HG02798 (cell line): ENCODE data around the gene KCNN4.

Source experiments
- ATAC-seq: cut with Tn5 transposase; IDR thresholded peaks from one replicate; pipeline ENCODE4 v1.9.1; 2021; ENCODE audit warnings: mild to moderate bottlenecking; ENCODE audit not compliant: unreplicated experiment, poor library complexity

KCNN4 gene

DNA sequence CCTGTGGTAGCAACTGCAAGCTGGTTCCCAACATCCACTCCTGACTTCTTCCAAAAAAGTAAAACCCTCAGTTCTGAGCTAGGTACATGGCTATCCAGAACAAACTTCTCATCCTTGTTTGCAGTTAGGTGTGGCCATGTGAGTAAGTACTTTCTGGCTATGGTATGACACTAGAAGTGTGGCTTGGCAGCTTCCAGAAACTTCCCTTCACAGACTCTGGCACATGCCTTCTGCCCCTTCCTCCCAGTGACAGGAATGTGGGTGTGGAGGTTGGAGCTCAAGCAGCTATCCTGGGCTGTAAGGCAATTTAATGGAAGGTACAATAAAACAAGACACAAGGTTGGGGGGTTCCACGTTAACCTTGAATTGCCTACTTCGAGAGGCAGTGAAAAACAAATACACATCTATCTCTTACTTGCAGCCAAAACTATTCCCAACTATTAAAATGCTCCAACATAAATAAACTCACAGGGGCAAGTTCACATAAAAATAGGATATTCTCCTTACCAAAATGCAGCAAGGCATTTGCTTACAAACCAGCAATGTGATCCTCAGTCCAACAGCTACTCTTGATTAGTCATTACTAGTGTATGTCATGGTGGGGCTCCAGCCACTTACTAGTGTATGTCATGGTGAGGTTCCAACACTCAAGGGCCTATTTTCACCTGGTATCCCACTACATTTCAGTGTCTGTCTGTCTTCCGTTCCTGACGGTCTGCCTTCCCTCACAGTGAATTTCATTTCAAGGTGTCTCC lies 29.1 kb downstream of the KCNN4 start:
- ATAC-seq, result no peak

DNA sequence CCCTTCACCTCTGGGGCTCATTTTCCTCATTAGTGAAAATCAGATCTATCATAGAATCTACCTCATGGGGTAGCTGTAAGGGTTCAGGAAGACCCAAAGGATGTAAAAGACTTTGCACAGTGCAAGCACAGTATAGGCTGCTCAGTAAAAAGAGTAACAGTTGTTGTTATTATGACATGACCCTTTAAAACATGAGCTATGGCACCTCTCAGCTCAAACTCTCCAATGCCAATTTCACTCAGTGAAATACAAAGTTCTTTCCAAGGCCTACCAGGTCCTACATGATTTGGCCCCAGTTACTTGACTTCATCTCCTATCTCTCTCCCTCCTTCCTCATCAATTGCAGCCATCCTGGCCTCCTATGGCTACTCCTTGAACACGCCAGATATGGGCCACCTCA lies 30.9 kb downstream of the KCNN4 start:
- no peak for ATAC-seq

DNA sequence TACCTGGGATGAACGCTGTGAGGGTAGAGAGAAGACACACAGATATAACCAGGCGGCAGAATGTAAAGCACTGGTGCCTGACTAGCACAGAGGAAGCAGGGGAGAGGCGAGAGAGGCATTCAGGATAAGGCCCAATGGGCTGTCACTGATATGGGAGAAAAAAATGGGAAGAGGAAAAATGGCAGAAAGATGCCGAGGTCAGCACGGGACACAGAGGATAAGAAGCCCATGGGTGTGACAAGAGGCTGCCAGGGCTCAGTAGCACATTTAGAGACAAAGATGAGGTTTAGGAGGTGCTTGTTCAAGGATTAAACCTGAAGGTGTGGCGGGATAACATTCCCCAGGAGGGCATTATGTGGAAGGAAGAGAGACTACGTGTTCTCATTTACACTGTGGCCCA lies 31.6 kb downstream of the KCNN4 start:
- no peak for ATAC-seq

DNA sequence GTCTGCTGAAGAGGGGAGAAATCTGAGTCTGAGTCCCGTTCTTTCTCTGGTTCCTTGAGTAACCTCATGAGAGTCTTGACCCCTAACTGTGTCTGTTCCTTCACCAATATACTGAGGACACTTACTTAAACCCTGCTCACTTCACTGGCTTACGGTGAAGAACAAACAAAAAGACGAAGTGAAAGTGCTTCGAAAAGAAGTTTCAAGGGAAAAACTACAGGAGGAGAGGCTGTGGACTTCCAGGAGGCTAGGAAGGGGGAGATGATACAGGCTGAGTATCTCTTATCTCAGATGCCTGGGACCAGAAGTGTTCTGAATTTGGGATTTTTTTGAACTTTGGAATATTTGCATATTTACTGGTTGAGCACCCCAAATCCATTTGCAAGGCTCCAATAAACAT lies 32.1 kb downstream of the KCNN4 start:
- ATAC-seq, result no peak

DNA sequence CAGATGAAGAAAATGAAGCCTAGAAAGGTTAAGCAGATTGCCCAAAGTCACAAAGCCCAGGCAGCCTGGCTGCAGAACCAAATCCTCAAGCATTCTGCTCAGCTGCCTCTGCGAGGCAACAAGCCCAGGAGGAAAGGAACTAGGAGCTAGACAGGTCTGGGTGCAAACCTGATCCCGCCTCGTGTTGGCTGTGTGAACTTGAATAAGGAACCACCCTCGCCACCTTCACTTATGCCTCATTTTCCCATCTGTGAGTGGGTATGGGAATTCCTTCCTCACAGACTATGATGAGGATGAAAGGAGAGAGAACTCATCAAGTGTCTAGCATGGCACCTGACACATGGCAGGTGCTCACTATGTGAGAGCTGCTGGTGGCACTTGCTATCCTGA lies 32.6 kb downstream of the KCNN4 start:
- no peak for ATAC-seq

DNA sequence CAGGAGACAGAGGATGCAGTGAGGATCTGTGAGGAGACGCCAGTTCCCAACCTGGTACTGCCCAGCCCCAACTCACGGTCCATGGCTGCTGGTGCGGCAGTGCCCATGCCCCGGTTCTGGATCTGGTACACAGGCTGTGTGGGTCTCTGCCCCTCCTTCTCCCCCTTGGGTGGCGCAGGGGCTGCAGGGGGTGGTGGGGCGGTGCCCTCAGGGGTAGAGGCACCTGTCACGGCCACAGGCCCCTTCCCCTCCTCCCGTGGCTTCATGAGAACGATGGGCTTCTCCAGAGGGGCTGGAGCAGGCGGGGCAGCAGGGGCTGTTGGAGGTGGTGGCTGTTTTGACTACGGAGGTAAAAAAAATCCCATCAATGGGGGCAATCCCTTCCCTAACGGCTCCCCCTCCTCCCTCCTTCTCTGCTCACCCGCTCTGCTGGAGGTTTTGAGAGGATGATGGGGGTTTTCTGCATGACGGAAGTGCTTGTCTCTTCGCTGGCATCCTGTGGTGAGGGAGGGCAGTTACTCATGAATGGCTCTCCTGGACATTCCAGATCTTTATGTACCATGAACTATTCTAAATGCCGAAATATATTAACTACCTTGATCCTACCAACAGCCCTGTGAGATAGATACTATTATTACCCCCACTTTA lies 33.1 kb downstream of the KCNN4 start:
- no peak for ATAC-seq

DNA sequence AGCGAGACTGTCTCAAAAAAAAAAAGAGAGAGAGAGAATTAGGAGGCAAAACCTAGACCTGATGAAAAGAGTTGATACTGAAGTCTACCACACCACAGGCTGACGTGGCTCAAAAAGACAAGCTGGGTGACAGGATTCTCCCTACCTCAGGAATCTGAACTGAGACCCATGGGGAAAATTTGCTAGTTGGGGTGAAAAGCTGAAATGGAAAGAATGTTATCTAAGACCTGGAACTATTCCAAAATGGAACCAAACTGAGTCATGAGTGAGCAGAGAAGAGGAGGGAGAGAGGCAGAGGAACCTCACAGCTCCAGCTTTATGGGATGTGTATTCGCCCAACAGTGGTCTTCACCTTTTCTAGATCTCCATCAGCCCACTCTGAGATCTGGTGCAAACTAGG lies 37.7 kb downstream of the KCNN4 start:
- no peak for ATAC-seq

DNA sequence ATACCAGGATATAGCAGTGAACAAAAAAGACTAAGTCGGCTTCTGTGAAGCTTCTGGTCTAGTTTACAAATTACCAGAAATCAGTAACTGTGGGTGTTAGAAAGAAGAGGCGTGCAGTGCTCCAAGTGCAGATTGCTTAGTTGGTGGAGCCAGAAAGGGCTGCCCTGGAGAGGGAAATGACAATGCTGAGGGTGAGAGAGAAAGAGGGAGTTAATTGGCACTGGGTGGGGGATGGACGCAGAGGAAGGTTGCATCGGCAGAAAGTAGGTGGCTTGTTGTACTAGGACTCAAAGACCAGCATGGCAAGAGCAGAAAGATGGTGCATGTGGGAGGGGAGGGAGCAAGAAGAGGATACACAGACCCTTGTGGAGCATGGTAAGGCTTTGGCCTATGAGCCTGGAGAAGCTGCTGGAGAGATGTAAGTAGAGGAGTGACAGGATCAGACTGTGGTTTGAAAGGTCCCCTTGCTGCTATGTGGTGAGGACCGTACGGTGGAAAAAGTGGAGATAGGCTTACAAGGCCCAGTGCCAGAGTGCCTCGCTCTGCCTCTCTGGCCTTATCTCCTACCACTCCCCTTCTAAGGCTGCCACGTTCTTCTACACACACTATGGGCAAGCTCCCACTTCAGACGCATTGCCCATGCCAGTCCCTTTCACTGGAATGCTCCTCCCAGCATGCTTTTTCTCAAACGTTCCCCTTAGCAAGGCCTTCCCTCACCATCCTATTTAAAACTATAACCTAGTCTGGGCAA lies 39.5 kb downstream of the KCNN4 start:
- ATAC-seq, result no peak

DNA sequence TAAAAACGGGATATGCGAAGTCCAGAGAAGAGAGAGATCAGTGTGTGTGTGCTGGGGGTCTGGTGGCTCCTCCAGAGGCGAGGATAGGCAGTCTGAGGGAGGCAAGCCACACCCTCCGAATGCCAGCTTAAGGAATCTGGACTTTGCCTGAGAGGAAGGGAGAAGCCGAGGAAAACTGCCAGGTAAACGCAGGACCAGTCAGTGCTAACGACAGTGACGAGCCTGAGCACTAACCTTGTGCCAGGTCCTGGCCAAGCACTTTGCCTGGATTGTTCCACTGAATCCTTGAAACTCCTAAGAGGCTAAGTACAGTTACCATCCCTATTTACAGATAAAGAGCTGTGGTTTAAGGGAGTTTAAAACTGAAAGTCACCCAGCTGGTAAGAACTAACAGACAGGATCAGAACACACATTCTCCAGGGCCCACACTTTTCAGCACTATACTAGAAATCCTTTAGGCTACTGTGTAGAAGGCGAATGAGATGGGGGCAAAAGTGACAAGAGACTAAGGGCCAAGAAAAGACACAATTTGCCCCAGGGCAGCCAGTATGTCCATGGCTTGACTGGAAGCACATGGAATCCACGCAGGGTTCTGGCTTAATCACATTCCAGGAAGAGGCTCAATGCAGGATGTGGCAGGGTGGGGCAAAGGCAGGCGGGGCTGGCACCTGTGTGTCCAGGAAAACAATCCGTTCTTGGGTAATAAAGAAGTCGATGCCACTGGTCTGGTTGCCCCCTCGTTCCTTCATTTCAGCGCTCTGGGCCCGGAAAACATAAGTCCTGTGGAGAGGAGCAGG lies 41.1 kb downstream of the KCNN4 start:
- no peak for ATAC-seq

DNA sequence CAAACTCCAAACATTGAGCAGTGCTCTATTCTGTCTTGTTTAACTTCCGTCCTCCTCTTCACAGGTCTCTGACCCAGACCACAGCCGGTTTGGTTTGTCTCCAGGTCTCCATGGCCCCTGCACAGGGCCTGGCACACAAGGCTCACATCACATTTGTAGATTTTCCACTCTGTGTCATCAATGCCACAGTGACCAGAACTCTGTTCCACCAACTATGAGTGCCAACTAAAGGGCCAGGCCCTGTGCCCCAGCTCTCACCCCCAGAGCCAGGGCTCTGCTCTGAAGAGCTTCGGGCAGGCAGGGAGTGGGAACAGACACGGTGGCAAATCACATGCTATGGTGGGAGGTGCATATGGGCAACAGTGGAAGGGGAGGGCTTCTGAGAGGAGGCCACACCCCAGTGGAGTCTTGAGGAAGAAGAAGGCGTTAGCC lies 42.0 kb downstream of the KCNN4 start:
- ATAC-seq, result no peak

DNA sequence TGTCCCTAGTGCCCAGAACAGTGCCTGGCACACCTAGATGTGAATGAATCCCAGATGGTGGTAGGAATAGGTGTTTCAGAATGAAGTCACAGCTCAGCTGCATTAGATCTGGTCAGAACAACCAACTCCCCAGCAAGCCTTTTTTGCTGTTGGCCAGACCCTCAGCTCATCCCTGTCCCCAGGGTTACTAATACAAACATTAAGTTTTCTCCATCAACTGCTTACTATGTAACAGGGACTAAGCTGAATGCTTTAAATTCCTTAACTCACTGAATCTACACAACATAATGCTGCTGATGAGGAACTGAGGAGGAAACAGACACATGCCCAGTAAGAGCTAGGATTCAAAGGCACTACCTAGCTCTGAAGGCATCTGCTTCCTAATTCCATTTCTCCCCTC lies 44.8 kb downstream of the KCNN4 start:
- no peak for ATAC-seq

DNA sequence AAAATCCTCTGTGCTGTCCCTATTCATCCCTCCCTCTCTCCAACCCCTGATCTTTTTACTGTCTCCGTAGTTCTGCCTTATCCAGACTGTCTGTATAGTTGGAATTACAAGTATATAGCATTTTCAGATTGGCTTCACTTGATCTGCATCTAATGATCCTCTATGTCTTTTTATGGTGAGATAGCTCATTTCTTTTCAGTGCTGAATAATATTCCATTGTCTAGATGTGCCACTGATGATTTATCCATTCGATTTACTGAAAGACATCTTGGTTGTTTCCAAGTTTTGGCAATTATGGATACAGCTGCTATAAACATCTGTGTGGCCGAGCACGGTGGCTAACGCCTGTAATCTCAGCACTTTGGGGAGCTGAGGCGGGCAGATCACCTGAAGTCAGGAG lies 45.8 kb downstream of the KCNN4 start:
- ATAC-seq, result no peak

DNA sequence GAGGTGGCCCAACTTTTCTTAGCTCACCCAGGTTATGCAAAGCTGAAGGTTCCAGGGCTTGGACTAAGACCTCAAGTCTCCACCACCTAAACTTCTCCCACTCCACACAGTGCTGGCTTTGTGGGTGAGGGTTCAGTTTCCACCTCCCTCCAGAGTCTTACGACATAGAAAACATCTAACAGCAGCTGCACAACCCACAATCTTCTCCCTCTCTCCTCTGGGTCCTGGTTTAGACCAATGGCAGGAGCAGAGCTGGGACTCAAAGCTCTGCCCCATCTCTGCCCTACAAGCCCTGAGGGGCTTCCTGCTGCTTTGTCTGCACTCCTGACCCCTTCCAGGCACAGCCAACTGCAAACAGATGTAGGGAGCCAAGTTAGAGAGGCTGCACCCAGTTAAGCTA lies 48.9 kb downstream of the KCNN4 start:
- no peak for ATAC-seq

DNA sequence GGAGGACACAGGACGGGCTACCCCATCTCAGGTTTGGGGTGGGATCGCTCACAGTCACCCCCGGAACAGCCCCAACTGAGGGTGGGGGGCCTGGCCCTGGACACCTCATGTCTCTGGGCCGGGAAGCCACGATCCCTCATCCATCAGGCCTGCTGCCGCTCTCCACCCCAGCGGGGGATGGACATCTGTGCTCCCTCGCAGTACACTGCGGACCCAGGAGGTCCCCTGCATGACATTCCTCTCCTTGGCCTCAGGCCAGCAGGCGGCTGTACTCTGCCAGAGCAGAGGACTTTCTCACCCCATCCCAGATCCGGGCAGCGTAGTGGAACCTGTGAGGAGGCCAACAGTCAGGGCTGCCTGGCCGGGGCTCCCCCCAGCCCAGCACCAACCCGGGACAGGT lies 49.4 kb downstream of the KCNN4 start:
- ATAC-seq, result no peak

DNA sequence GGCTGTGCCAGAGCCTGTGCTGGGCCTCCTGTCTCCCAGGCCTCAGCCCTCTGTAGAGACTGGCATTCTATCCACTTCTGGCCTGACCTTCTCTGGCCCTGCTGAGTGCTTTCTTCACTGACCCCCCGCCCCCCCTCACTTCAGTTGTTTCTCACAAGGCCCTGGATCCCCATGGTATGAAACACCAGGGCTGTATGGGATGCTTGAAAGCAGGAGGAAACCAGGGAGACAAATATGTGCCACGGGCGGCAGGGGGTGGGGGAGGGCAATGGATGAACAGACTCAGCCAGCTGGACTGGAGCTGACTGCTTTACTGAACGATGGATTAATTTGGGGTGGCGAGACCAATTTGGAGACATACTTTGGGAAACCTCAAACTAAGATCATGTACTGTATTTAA lies 50.9 kb downstream of the KCNN4 start:
- ATAC-seq, result no peak

DNA sequence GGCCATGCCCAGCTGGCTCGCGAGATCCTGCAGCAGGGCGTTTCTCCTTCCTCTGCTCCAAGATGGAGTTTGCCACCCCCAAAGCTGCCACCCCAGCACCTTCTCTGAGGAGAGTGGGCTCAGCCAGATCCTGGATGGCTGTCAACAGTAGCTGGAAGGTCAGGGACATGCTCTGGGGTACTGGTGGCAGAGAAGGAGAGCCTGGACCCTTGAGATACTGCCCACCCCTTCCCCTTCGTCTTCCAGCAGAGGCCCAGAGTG lies 53.2 kb downstream of the KCNN4 start:
- no peak for ATAC-seq

DNA sequence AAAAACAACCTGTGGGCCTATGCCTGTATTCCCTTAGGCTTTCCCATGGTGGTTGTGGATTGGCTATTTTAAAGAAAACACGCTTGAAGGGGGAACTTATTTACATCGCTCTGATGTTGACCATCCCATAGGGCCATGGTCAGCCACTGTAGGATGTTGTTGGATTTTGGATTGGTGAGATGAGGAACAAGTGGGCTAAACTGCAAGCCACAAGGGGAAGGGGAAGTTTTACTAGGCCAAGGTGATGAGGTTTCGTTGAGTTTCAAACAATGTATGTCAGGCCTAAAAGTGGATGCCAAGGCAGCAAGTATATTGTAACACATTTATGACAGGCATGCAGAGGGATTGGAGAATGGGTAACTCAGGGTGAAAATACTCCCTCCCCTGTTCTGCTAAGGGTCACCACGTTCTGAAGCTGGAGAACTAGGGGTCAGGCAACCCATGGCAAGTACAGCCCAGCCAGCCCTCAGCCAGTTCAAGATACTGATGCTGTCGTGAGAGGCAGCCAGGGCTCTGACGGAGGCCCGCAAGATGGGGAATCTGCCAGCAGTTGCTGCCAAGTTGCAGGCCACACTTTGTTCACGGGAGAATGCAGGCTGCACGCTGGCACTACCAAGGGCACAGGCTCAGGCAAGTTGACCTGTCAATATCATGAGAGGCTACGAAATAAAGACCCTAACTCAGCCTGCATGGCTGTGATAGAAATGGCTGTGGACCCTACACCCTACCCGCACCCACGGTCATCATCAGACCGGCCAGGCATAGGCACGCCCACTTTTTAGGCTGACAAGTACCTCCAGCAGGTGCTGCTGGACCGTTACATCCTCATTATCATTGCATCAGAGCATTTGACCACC lies 53.8 kb downstream of the KCNN4 start:
- ATAC-seq, result no peak

DNA sequence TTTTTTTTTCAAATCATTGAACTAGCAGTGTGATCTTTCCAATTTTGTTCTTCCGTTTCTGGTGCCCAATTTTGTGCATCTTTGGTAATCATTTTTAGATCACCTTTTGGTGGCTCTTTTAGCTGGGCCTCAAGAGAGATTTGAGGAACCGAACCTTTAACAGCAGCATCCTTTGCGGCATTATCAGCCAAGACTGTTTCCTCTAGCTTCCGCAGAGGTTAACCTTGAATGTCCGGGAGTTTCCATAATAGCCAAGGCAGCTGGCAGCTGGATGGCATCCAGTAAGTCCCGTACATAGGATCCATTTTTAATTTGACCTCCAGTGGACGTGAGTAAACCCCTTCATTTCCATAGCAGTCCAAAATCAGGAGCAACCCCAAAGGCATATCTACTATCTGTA lies 55.3 kb downstream of the KCNN4 start:
- ATAC-seq, result peak; percentile 53

DNA sequence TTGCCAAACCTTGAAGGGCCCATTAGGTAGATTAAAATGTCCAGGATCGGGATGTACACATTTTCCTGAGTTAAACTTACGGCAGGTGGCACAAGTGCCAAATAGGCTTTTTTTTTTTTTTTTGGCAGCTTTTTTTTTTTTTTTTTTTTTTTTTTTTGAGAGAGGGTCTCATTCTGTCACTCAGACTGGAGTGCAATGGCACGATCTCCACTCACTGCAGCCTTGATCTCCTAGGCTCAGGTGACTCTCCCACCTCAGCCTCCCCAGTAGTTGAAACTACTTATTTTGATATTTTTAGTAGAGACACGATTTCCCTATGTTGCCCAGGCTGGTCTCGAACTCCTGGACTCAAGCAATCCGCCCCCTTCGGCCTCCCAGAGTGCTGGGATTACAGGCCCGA lies 55.9 kb downstream of the KCNN4 start:
- ATAC-seq, result no peak

DNA sequence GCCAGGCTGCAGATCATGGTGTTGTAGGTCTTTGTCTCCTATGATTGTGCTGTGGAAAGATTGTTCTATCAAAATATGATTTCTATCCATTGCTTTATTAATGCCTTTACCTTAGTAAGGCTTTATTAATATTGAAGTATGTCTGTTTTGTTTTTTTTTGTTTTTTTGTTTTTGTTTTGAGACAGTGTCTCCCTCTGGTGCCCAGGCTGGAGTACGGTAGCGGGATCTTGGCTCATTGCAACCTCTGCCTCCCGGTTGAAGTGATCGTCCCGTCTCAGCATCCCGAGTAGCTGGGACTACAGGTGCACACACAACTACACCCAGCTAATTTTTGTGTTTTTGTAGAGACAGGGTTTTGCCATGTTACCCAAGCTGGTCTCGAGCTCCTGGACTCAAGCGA lies 57.2 kb downstream of the KCNN4 start:
- no peak for ATAC-seq
